Muscle of arm (tissue), 12 donors: Measurements from ENCODE around the gene PCBP2. TPM values are rescaled to one million over a fixed set of nuclear protein-coding genes. Genes with fewer than 3 reads are reported as not detected.
"Not testable (repeated sequence)": the region's sequence is repeated elsewhere in the genome, so short reads cannot be mapped to it uniquely, and the experiment has no call there.

Experiments
- DNase-seq: peaks from one replicate; pipeline ENCODE4 v3.0.0-alpha.2; 2013
- polyA plus RNA-seq, 12 donors: library from polyadenylated mRNA; unstranded; fragments of 120-200 nt; gene quantifications; one replicate each; pipeline ENCODE4 v1.2.1, GENCODE V29; 2013; ENCODE audit not compliant: insufficient read length in 12 of 12

Gene PCBP2
- polyA plus RNA-seq, 12 donors, result 459 to 676 (median 588) TPM

- no peak for DNase-seq
Observed at GRCh38 chr12:53430116-53430515, 21.8 kb upstream of the PCBP2 start.

- no peak for DNase-seq
Observed at GRCh38 chr12:53431187-53431586, 20.7 kb upstream of the PCBP2 start.

GRCh38 chr12:53435326-53435725 lies 16.6 kb upstream of the PCBP2 start:
- not testable (repeated sequence) for DNase-seq

DNA sequence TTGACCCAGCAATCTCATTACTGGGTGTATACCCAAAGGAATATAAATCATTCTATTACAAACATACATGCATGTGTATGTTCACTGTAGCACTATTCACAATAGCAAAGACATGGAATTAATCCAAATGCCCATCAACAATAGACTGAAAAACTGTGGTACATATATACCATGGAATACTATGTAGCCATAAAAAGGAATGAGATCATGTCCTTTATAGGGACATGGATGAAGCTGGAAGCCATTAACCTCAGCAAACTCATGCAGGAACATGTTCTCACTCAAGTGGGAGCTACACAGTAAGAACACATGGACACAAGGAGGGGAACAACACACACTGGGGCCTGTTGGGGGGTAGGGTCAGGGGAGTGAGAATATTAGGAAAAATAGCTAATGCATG lies 12.3 kb upstream of the PCBP2 start:
- DNase-seq, result not testable (repeated sequence)

DNA sequence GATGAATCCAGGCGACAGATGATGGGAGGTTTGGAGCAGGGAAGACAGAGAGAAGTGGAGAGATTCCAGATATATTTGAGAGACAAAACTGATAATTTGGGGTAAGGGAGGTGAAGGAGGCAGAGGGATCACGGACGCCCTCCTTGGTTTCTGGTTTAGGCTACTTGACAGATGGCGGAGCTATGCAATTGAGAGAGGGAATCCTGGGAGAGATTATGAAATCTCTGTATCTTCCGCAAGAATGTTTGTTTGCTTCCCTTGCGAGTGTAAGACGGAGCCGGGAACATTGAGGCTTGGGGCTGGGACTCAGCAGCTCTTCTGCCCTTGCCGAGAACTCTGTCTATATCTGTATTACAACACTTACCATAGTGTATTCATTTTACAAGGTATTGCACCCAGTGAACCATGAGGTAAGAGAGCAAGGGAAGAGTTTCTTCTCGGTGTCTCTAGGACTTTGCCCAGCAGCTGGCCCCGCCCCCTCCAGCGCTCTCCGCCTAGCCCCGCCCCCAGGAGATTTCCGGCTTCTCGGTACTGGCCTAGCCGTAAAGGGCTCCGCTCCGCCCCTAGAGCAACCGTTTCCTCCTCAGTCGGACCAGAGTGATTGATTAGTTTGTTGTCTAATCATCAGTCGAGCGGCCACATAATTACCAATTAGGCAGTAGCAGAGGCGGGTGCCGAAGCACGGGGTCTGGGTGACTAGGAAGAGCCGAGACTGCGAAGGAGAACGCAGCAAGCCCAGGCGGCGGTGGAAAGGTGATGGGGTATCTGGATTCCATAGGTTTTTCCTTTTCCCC lies 10.7 kb upstream of the PCBP2 start, which contains the start of gene PRR13:
PRR13 (plus strand) TSS at position 695 of the 794 bp plus-strand sequence. CDS start 981 bp downstream, outside the sequence.
- DNase-seq, result peak; percentile 99

DNA sequence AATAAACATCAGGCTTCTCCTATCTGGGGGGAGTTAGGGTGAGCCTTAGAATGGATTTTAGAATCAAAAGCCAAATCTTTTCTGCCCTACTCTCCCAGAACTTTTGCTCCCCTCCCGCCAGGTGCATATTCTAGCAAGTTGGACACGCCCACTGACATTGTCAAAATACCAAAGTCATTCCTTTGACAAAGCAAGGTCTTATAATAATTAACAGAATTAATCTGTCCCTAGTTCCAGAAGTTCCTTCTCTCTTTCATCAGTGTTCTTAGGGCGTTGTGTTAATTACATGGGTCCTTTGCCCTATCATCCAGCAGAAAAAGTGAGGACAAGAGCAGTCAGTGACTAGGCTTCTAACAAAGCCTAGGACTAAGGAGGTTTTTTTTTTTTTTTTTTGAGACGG lies 7.9 kb upstream of the PCBP2 start:
- no peak for DNase-seq

DNA sequence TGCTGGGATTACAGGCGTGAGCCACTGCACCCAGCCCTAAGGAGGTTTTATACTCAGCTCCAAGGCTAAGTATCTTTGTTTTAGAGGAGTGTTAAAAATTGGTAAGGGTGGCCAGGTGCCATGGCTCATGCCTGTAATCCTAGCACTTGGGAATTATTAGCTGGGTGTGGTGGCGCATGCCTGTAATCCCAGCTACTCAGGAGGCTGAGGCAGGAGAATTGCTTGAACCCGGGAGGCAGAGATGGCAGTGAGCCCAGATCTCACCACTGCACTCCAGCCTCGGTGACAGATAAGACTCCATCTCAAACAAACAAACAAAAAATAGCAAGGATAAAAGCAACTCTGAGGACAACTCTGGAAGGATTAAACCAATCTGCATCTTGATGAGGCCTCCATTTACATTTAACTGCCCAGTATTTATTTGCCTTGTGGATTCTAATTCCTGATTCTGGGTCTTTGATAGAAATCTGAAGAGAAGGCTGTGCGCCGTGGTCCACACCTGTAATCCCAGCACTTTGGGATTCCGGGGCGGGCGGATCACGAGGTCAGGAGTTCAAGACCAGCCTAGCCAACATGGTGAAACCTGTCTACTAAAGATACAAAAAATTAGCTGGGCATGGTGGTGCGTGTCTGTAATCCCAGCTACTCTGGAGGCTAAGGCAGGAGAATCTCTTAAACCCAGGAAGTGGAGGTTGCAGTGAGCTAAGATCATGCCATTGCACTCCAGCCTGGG lies 7.1 kb upstream of the PCBP2 start:
- DNase-seq, result not testable (repeated sequence)

DNA sequence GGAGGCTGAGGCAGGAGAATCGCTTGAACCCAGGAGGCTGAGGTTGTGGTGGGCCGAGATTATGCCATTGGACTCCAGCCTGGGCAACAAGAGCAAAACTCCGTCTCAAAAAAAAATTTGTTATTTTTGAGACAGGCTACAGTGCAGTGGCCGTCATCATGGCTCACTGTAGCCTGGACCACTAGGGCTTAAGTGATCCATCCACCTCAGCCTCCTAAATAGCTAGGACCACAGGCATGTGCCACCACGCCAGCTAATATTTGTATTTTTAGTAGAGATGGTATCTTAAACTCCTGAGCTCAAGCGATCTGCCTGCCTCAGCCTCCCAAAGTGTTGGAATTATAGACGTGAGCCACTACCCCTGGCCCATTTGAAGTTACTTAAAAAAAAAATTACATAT lies 966 bp upstream of the PCBP2 start:
- no peak for DNase-seq

DNA sequence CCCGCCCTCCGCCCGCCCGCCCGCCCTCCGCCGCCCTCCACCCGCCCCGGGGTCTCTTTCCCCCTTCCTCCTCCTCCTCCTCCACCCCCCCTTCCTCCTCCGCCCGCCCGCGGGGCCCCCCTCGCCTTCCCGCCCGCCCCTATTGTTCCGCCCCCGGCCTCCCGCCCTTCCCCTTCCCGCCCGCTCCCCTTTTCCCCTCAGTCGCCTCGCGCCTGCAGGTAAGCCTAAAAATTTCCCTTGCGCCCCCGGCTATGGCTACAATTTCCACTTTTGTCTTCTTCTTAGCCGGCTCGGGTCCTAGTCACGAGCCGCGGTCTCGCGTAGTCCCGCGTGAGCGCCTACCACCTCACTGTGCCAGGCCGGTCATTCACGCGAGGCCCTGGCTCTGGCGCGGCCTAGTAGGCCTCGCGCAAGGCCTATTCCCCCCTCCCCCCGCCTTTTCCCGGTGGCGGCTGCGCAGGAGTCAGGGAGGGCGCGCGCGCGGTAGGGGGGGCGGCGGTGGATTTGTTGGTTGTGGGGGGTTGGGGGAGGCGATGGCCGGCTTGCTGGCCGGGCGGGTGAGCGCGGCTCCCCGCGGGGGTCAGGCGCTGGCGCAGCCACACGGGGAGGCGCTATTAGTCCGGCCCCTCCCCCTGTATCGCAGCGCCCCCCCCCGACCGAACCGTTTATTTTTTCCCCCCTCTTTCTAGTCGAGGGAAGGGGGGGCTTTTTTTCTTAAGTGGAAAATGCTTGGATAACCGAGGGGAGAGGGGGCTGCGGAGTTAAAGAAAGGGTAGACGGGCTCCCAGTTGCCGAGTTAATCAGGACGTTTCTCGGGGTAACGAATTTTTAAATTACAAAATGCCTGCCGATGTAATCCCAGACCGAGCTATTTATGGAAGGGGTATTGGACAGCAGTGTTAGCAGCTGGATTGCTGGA lies 516 bp downstream of the PCBP2 start:
- DNase-seq, result peak; percentile 88

- no peak for DNase-seq
Observed at GRCh38 chr12:53453953-53454640, 2.2 kb downstream of the PCBP2 start.

- no peak for DNase-seq
Observed at GRCh38 chr12:53454707-53455106, 2.8 kb downstream of the PCBP2 start.

DNA sequence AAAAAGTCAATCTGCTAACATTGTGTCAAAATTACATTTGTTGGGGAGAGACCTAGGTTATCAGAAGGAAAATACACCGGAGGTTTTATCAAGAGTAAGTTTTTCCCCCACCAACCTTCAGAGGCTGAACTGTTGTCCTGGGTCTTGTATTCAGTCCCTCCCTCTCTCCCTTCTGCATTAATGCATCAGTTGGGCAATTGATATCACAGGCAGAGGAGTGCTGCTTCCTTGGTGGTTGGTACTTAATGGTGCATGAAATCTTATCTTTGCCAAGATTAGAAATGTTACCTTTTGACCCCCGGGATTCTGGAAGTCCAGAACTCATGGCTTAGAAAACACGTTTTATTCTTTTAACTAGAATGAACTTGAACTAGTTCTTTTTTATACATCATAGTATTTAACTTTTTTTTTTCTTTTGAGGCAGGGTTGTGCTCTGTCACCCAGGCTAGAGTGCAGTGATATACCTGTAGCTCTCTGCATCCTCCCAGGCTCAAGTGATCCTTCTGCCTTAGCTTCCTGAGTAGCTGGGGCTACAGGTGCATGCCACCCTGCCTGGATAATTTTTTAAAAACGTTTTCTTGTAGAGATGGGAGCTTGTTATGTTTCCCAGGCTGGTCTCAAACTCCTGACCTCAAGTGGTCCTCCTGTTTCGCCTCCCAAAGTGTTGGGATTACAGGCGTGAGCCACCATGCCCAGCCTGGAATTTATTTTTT lies 4.9 kb downstream of the PCBP2 start:
- no peak for DNase-seq

DNA sequence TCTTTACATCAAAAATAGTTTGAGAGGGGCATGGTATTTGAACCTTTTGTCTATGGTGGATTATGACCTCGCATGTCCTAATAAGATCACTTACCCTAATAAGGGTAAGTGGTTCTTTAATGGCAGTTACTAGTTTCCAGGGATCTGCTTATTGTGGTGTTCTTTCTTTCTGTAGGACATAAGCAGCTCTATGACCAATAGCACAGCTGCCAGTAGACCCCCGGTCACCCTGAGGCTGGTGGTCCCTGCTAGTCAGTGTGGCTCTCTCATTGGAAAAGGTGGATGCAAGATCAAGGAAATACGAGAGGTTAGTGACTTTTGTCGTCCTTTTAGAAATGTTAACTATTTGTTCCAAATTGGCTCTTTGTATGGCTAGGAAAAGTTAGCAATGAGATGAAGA lies 7.2 kb downstream of the PCBP2 start:
- no peak for DNase-seq

GRCh38 chr12:53461059-53461458 lies 9.2 kb downstream of the PCBP2 start:
- DNase-seq, result no peak

DNA sequence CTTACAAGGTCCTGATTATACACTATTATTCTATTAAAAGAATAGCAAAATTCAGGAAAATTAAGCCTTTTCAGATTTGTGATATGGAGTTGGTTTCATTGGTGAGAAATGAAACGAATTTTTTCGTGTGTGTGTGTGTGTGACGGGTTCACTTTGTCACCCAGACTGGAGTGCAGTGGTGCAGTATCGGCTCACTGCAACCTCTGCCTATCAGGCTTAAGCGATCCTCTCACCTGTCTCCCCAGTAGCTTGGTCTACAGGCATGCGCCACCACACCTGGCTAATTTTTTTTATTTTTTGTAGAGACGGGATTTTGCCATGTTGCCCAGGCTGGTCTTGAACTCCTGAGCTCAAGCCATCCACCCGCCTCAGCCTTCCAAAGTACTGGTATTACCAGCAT lies 9.7 kb downstream of the PCBP2 start:
- no peak for DNase-seq

GRCh38 chr12:53462935-53463334 lies 11.0 kb downstream of the PCBP2 start:
- no peak for DNase-seq

DNA sequence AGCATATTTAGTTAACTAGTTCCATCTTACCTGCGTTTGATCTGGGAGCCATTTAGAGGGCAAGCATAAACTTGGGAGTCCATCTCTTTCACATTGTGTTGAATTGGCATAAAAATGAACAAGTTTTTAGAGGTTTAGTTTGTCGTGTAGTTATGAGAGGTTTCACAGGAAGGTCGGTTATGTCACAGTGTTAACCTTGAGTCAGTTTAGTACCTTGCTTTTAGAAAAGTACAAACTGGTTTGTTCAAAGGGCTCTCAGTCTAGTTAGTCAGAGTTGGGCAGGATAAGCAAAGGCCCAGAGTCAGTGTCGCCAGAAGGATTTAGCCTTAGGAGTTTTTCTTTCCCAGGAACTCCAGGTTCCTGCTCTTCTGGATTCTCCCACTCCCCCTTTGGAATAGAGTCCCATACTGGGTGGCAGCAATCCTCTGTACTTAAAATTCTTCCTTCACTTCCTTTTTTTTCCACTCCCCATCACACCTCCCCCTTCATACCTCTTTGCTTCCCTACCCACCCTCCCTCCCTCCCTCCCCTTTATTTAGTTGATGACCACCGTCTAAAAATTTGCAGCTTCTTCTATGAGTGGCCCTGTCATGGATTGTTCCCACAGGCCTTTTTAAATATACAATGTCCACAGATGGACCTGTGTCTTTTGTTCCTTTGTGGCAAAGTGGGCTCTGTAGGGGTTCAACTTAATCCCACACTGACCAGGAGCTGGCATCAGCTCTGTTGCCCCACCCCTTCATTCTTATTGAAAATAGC lies 12.1 kb downstream of the PCBP2 start:
- DNase-seq, result no peak

GRCh38 chr12:53464685-53465418 lies 12.9 kb downstream of the PCBP2 start:
- DNase-seq, result no peak

- no peak for DNase-seq
Observed at GRCh38 chr12:53465679-53466078, 13.8 kb downstream of the PCBP2 start.
